ENCODE results near the gene MACO1. TPM values are rescaled to one million over a fixed set of nuclear protein-coding genes. Genes with fewer than 3 reads are reported as not detected.

The MACO1 gene
- total RNA-seq, 1 experiment from 2014 or later, result 17.4 TPM

- TF ChIP-seq, protein P1, sequence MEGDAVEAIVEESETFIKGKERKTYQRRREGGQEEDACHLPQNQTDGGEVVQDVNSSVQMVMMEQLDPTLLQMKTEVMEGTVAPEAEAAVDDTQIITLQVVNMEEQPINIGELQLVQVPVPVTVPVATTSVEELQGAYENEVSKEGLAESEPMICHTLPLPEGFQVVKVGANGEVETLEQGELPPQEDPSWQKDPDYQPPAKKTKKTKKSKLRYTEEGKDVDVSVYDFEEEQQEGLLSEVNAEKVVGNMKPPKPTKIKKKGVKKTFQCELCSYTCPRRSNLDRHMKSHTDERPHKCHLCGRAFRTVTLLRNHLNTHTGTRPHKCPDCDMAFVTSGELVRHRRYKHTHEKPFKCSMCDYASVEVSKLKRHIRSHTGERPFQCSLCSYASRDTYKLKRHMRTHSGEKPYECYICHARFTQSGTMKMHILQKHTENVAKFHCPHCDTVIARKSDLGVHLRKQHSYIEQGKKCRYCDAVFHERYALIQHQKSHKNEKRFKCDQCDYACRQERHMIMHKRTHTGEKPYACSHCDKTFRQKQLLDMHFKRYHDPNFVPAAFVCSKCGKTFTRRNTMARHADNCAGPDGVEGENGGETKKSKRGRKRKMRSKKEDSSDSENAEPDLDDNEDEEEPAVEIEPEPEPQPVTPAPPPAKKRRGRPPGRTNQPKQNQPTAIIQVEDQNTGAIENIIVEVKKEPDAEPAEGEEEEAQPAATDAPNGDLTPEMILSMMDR (IDR thresholded peaks at IDR 0.05; ENCODE audit: unreplicated experiment), result no peak
- POLR2A ChIA-PET, result interaction anchor here (0.7 to 0.9 kb wide), 2 partner anchors 18 to 229 kb away, joined by 3 read pairs; no protein-coding TSS in a partner anchor
These were observed 88.9 kb downstream of the MACO1 start for GRCh38 chr1:25519624-25520023.

DNA sequence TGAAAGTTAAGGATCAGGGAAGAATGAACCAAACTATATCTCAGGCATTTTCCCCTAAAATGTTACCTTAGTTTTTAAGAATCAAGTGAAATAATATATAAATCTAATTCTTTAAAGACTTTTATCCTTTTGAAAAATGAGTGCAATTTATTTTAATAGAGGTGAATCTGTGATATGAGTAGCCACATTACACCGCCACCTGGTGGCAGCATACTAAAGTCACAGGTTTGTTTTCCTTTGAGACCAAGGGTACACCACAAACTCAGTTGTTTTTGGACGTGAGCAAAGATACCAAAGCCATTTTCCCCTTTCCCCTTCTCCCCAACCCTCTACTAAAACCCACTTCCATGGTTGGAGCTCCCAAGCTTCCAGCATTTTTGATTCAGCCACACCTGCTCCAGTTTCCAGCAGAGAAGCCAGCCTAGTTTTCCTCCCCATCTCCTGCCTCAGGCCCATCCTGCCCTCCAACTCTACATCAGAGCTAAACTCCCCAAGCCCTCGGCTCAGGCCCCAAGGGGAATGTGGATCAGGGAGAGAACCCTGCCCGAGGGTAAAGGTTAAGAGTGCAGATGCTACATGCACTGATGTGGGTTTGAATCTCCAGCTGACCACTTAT is 89.9 kb downstream of the MACO1 start:
- Mint-ChIP-seq H3K36me3 (ENCODE audit: insufficient read depth, unreplicated experiment) (no peaks in the 10 kb centered on the region), H3K27me3 (ENCODE audit: insufficient read depth, unreplicated experiment) (peaks cover 9% of the 10 kb centered on the region), H3K4me1 (ENCODE audit: insufficient read depth, unreplicated experiment) (no peaks in the 10 kb centered on the region), H3K9me3 (ENCODE audit: unreplicated experiment) (peaks cover 7% of the 10 kb centered on the region), H3K4me3 (ENCODE audit: unreplicated experiment) (no peak overlapping the region), H3K27ac (ENCODE audit: low read depth, unreplicated experiment) (no peak overlapping the region)
- peak; percentile 69 for DNase-seq (ENCODE audit: unreplicated experiment)
- ChIA-PET POLR2A (interaction anchor here (0.6 to 0.8 kb wide), 4 partner anchors 15 to 745 kb away, joined by 3 to 5 read pairs (median 3); partner anchors contain the start of gene SYF2), CTCF (interaction anchor here (0.6 to 2.6 kb wide), 41 partner anchors 11 to 1412 kb away, joined by 3 to 11 read pairs (median 4); no protein-coding TSS in a partner anchor)
- TF ChIP-seq, protein P1 (IDR thresholded peaks at IDR 0.05; ENCODE audit: unreplicated experiment), result peak; percentile 62
- intact Hi-C loops (cut with micrococcal nuclease), result loop anchor here (5.0 to 10.0 kb wide), 3 partner anchors 116 to 292 kb away; no protein-coding TSS in a partner anchor
- no TSS peak for BruUV-seq (replicated peaks)

More at GRCh38 chr1:25519624-25520023, 88.9 kb downstream of the MACO1 start:
- no peak overlapping the region for H3K4me3 Mint-ChIP-seq (ENCODE audit: unreplicated experiment)
- H3K36me3 Mint-ChIP-seq (ENCODE audit: insufficient read depth, unreplicated experiment), result no peaks in the 10 kb centered on the region
- intact Hi-C loops (cut with micrococcal nuclease), result loop anchor here (5.0 to 10.0 kb wide), 3 partner anchors 115 to 293 kb away; no protein-coding TSS in a partner anchor
- DNase-seq (ENCODE audit: unreplicated experiment), result peak; percentile 35
- CTCF ChIA-PET, result interaction anchor here (0.7 to 2.6 kb wide), 17 partner anchors 12 to 307 kb away, joined by 3 to 11 read pairs (median 4); no protein-coding TSS in a partner anchor
- H3K4me1 Mint-ChIP-seq (ENCODE audit: insufficient read depth, unreplicated experiment), result no peaks in the 10 kb centered on the region
- no TSS peak for BruUV-seq (replicated peaks)
- H3K9me3 Mint-ChIP-seq (ENCODE audit: unreplicated experiment), result no peaks in the 10 kb centered on the region
- no peaks in the 10 kb centered on the region for H3K27me3 Mint-ChIP-seq (ENCODE audit: insufficient read depth, unreplicated experiment)
- H3K27ac Mint-ChIP-seq (ENCODE audit: low read depth, unreplicated experiment), result no peak overlapping the region

DNA sequence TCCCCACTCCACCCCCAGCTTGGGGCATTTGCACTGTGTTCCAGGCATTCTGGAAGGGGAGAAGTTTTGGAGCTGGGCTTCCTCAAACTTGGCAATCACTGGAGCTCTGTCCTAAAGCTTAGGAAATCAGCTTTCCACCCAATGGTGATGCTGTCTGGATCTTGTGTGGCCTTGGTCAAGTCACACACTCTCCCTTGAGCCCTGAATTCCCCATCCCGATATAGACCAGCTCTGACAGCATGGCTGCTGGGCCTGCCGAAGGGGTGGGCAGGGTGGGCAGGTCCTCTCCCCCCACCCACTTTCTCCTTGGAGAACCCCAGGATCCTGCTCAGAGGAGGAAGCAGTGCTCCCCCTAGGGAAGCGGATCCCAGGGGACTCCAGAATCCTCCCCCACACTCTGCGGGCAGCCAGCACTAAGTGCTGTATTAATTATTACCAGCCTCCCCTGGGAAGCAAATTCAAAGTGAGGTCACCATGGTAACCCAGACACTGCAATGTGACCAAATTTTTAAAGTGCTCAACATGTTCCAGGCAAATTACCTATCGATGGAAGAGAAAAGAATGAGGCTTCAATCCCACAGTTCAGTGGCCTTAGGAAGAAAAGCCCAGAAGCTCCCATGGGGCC is 91.4 kb downstream of the MACO1 start:
- Mint-ChIP-seq H3K27me3 (ENCODE audit: insufficient read depth, unreplicated experiment) (peaks cover 12% of the 10 kb centered on the region), H3K27ac (ENCODE audit: low read depth, unreplicated experiment) (no peak overlapping the region), H3K36me3 (ENCODE audit: insufficient read depth, unreplicated experiment) (no peaks in the 10 kb centered on the region), H3K9me3 (ENCODE audit: unreplicated experiment) (peaks cover 8% of the 10 kb centered on the region), H3K4me1 (ENCODE audit: insufficient read depth, unreplicated experiment) (no peaks in the 10 kb centered on the region), H3K4me3 (ENCODE audit: unreplicated experiment) (no peak overlapping the region)
- ChIA-PET CTCF (interaction anchor here (0.6 to 2.3 kb wide), 4 partner anchors 16 to 588 kb away, joined by 4 to 8 read pairs (median 5); no protein-coding TSS in a partner anchor), POLR2A (no interaction called here)
- TF ChIP-seq, protein P1 (IDR thresholded peaks at IDR 0.05; ENCODE audit: unreplicated experiment), result no peak
- intact Hi-C loops (cut with micrococcal nuclease), result loop anchor here (5.0 to 10.0 kb wide), 3 partner anchors 117 to 290 kb away; no protein-coding TSS in a partner anchor
- no peak for DNase-seq (ENCODE audit: unreplicated experiment)
- BruUV-seq (replicated peaks), result no TSS peak

GRCh38 chr1:25523542-25523941 is 92.8 kb downstream of the MACO1 start:
- Mint-ChIP-seq H3K4me1 (ENCODE audit: insufficient read depth, unreplicated experiment) (no peaks in the 10 kb centered on the region), H3K9me3 (ENCODE audit: unreplicated experiment) (peaks cover 8% of the 10 kb centered on the region), H3K4me3 (ENCODE audit: unreplicated experiment) (no peak overlapping the region), H3K36me3 (ENCODE audit: insufficient read depth, unreplicated experiment) (no peaks in the 10 kb centered on the region), H3K27me3 (ENCODE audit: insufficient read depth, unreplicated experiment) (peaks cover 12% of the 10 kb centered on the region), H3K27ac (ENCODE audit: low read depth, unreplicated experiment) (no peak overlapping the region)
- ChIA-PET CTCF (interaction anchor here (0.7 kb wide), 1 partner anchor 10 kb away, joined by 3 read pairs; no protein-coding TSS in a partner anchor), POLR2A (no interaction called here)
- TF ChIP-seq, protein P1 (IDR thresholded peaks at IDR 0.05; ENCODE audit: unreplicated experiment), result no peak
- no TSS peak for BruUV-seq (replicated peaks)
- intact Hi-C loops (cut with micrococcal nuclease), result loop anchor here (5.0 to 10.0 kb wide), 3 partner anchors 119 to 289 kb away; no protein-coding TSS in a partner anchor
- DNase-seq (ENCODE audit: unreplicated experiment), result no peak
